HCT116 (cell line): ENCODE measurements around the gene VAPA. TPM values are rescaled to one million over a fixed set of nuclear protein-coding genes. Genes with fewer than 3 reads are reported as not detected.

Experiments used
- ATAC-seq: fragments of 200-7000 bp; cut with Tn5 transposase; 2 replicates; pipeline ENCODE4 v1.9.1; 2020; ENCODE audit warnings: mild to moderate bottlenecking, moderate library complexity
- BruUV-seq: library from RNA; stranded (reverse); fragments of 400-500 nt; replicated peaks from 2 replicates; lab custom pipeline; 2021; lab: Mats Ljungman, UMichigan
- CTCF ChIA-PET: fragments of 300-600 bp; sonication (Branson Sonifier 250); formaldehyde crosslinking; loops from one replicate; lab custom pipeline; 2021; ENCODE audit warnings: antibody characterized with exemption; lab: Charles Lee
- POLR2A ChIA-PET: fragments of 300-600, 350-600 bp; sonication (Branson Sonifier 250); formaldehyde crosslinking; loops from one replicate; lab custom pipeline; 2021; ENCODE audit warnings: antibody characterized with exemption; lab: Charles Lee
- RAD21 ChIA-PET, 2 experiments: fragments of 300-600 bp; sonication (Branson Sonifier 250); formaldehyde crosslinking; loops; one replicate each; lab custom pipeline; 2023; ENCODE audit warnings: low total read pairs in 2 of 2; ENCODE audit not compliant: uncharacterized antibody in 2 of 2, unreplicated experiment in 2 of 2, low non-redundant PET in 1 of 2; lab: Charles Lee
- DNase-seq: peaks from one replicate; pipeline ENCODE4 v3.0.0-alpha.2; 2010; ENCODE audit warnings: low read depth, low spot score
- H2AFZ ChIP-seq: fragments of 200-600 bp; shearing (Covaris generic), sonication (generic); 2 replicates; pipeline ENCODE4 v1.6.1; 2017; ENCODE audit warnings: low read depth, mixed run types, mixed read lengths, antibody characterized with exemption, low read length; ENCODE audit not compliant: poor library complexity, severe bottlenecking
- H3K27ac ChIP-seq: 2 replicates; pipeline ENCODE4 v1.5.1; 2012; ENCODE audit warnings: low read depth, low read length
- H3K27me3 ChIP-seq: fragments of 200-600 bp; sonication (generic); 2 replicates; pipeline ENCODE4 v1.6.1; 2016; ENCODE audit warnings: mixed run types, low read length, mixed read lengths; ENCODE audit not compliant: insufficient read depth
- H3K36me3 ChIP-seq, 2 experiments: fragments of 200-500 bp in 1 of 2; fragments of 200-600 bp in 1 of 2; sonication (Bioruptor generic) in 1 of 2; sonication (generic) in 1 of 2; 2 replicates each; pipeline versions ENCODE4 v1.5.1 to v1.6.1; 2014 to 2016; ENCODE audit warnings: low read length in 2 of 2, inconsistent platforms in 1 of 2, mixed read lengths in 1 of 2, mixed run types in 1 of 2; ENCODE audit not compliant: insufficient read depth in 2 of 2, control insufficient read depth in 1 of 2
- H3K4me1 ChIP-seq, 2 experiments: fragments of 200-600 bp in 1 of 2; sonication (generic) in 1 of 2; 2 replicates each; pipeline versions ENCODE4 v1.5.1 to v1.6.1; 2012 to 2017; ENCODE audit warnings: low read length in 2 of 2, inconsistent platforms in 1 of 2, mild to moderate bottlenecking in 1 of 2, mixed read lengths in 1 of 2, mixed run types in 1 of 2, moderate library complexity in 1 of 2; ENCODE audit not compliant: insufficient read depth in 2 of 2, control insufficient read depth in 1 of 2
- H3K4me2 ChIP-seq: fragments of 200-600 bp; sonication (generic); 2 replicates; pipeline ENCODE4 v1.6.1; 2017; ENCODE audit warnings: mixed run types, low read length, mixed read lengths
- H3K4me3 ChIP-seq, 2 experiments: fragments of 200-600 bp in 1 of 2; sonication (generic) in 1 of 2; replicated peaks in 1 of 2; 2 replicates each; pipeline ENCODE4 v1.5.1; 2011 to 2016; ENCODE audit warnings: low read length in 2 of 2, control low read depth in 1 of 2, low read depth in 1 of 2, mild to moderate bottlenecking in 1 of 2, mixed read lengths in 1 of 2, mixed run types in 1 of 2
- H3K79me2 ChIP-seq: fragments of 200-600 bp; sonication (generic); 2 replicates; pipeline ENCODE4 v1.6.1; 2017; ENCODE audit warnings: mild to moderate bottlenecking, mixed run types, low read length, moderate library complexity, mixed read lengths; ENCODE audit not compliant: insufficient read depth
- H3K9ac ChIP-seq: fragments of 200-600 bp; sonication (generic); 2 replicates; pipeline ENCODE4 v1.6.1; 2016; ENCODE audit warnings: low read length, mixed read lengths
- H3K9me2 ChIP-seq: fragments of 200-600 bp; sonication (generic), shearing (Covaris generic); 2 replicates; pipeline ENCODE4 v1.6.1; 2017; ENCODE audit warnings: mixed run types, mild to moderate bottlenecking, moderate library complexity; ENCODE audit not compliant: insufficient read depth
- H3K9me3 ChIP-seq, 2 experiments: fragments of 200-500 bp in 1 of 2; fragments of 200-600 bp in 1 of 2; sonication (Bioruptor generic) in 1 of 2; sonication (generic) in 1 of 2; 2 replicates each; pipeline ENCODE4 v1.6.1; 2014 to 2017; ENCODE audit warnings: low read length in 2 of 2, mixed read lengths in 2 of 2, inconsistent platforms in 1 of 2, low read depth in 1 of 2, mild to moderate bottlenecking in 1 of 2, mixed run types in 1 of 2, moderate library complexity in 1 of 2; ENCODE audit not compliant: control insufficient read depth in 1 of 2, insufficient read depth in 1 of 2
- H4K20me1 ChIP-seq: fragments of 200-600 bp; sonication (generic), shearing (Covaris generic); 2 replicates; pipeline ENCODE4 v1.6.1; 2017; ENCODE audit warnings: mixed run types, mild to moderate bottlenecking, moderate library complexity; ENCODE audit not compliant: insufficient read depth
- CBX3 ChIP-seq: IDR thresholded peaks from 2 replicates; pipeline ENCODE4 v1.6.1; 2012; ENCODE audit warnings: low read depth
- CEBPB ChIP-seq: IDR thresholded peaks from 2 replicates; pipeline ENCODE4 v1.6.1; 2012; ENCODE audit warnings: low read depth
- CTCF ChIP-seq, 3 experiments: fragments of 200-600 bp in 1 of 3; sonication (generic) in 1 of 3; IDR thresholded peaks in 2 of 3; conservative IDR thresholded peaks in 1 of 3; 2 replicates each; pipeline ENCODE4 v1.5.1; 2012 to 2017; ENCODE audit warnings: low read depth in 2 of 3, low read length in 2 of 3, antibody characterized with exemption in 1 of 3, borderline replicate concordance in 1 of 3, control low read depth in 1 of 3, mild to moderate bottlenecking in 1 of 3, mixed read lengths in 1 of 3, mixed run types in 1 of 3, moderate library complexity in 1 of 3; ENCODE audit not compliant: insufficient read depth in 1 of 3
- EGR1 ChIP-seq: IDR thresholded peaks from 2 replicates; pipeline ENCODE4 v1.6.1; 2012; ENCODE audit warnings: low read depth
- ELF1 ChIP-seq: IDR thresholded peaks from 2 replicates; pipeline ENCODE4 v1.6.1; 2012; ENCODE audit warnings: low read depth, borderline replicate concordance
- JUND ChIP-seq: IDR thresholded peaks from 2 replicates; pipeline ENCODE4 v1.6.1; 2012
- MAX ChIP-seq: IDR thresholded peaks from 2 replicates; pipeline ENCODE4 v1.6.1; 2012
- POLR2AphosphoS5 ChIP-seq: IDR thresholded peaks from 2 replicates; pipeline ENCODE4 v1.6.1; 2011; ENCODE audit warnings: mild to moderate bottlenecking, low read depth, low read length, moderate library complexity
- SIN3A ChIP-seq: IDR thresholded peaks from 2 replicates; pipeline ENCODE4 v1.6.1; 2012; ENCODE audit warnings: low read depth
- SP1 ChIP-seq: IDR thresholded peaks from 2 replicates; pipeline ENCODE4 v1.6.1; 2012; ENCODE audit warnings: low read depth
- TCF7L2 ChIP-seq: IDR thresholded peaks from 2 replicates; pipeline ENCODE4 v1.7.0; 2011; ENCODE audit warnings: borderline replicate concordance, inconsistent platforms; ENCODE audit not compliant: insufficient read depth, insufficient read length; ENCODE audit errors: extremely low read depth
- YY1 ChIP-seq: IDR thresholded peaks from 2 replicates; pipeline ENCODE4 v1.6.1; 2011; ENCODE audit warnings: low read length, low read depth, moderate library complexity, mild to moderate bottlenecking; ENCODE audit not compliant: insufficient replicate concordance; ENCODE audit errors: extremely low read depth
- ZBTB33 ChIP-seq: IDR thresholded peaks from 2 replicates; pipeline ENCODE4 v1.6.1; 2011; ENCODE audit warnings: mild to moderate bottlenecking, low read length, moderate library complexity; ENCODE audit not compliant: insufficient replicate concordance; ENCODE audit errors: extremely low read depth
- ZFX ChIP-seq: fragments of 450-650 bp; IDR thresholded peaks from 2 replicates; pipeline ENCODE4 v1.6.1; 2017
- intact Hi-C: fragments of 100-400 bp; cut with micrococcal nuclease; formaldehyde crosslinking; loops from 2 replicates; pipeline ENCODE4 v1.10.0; 2022
- total RNA-seq: library from RNA; stranded (reverse); gene quantifications from one replicate; pipeline ENCODE4 v1.2.1, GENCODE V29; 2021; ENCODE audit not compliant: unreplicated experiment

The VAPA gene
- total RNA-seq, 1 experiment from 2014 or later = 295 TPM

GRCh38 chr18:9992973-9993520 lies 79.2 kb downstream of the VAPA start:
- BruUV-seq = no TSS peak
- Histone ChIP-seq H2AFZ (no peak overlapping the region), H3K4me1 (no peaks in the 10 kb centered on the region), H3K27ac (no peak overlapping the region), H3K27me3 (peaks cover 30% of the 10 kb centered on the region), H3K4me2 (no peak overlapping the region), H3K9me2 (no peaks in the 10 kb centered on the region), H3K4me3 (no peak overlapping the region), H3K9me3 (no peaks in the 10 kb centered on the region), H4K20me1 (no peaks in the 10 kb centered on the region), H3K9ac (no peak overlapping the region), H3K79me2 (no peaks in the 10 kb centered on the region), H3K36me3 (no peaks in the 10 kb centered on the region)
- TF ChIP-seq EGR1 (no peak), ZFX (no peak), POLR2AphosphoS5 (no peak), ZBTB33 (no peak), CBX3 (no peak), TCF7L2 (no peak)
- POLR2A ChIA-PET = no interaction called here
- RAD21 ChIA-PET = no interaction called here
- no peak for DNase-seq
- CTCF ChIA-PET = no interaction called here
- ATAC-seq = no peak
- intact Hi-C loops = no loop called here

GRCh38 chr18:9993521-9994025 lies 79.8 kb downstream of the VAPA start:
- Histone ChIP-seq H3K9me3 (no peaks in the 10 kb centered on the region), H3K79me2 (no peaks in the 10 kb centered on the region), H3K27me3 (peaks cover 30% of the 10 kb centered on the region), H3K27ac (no peak overlapping the region), H4K20me1 (no peaks in the 10 kb centered on the region), H3K4me1 (no peaks in the 10 kb centered on the region), H3K36me3 (no peaks in the 10 kb centered on the region), H3K4me2 (no peak overlapping the region), H2AFZ (no peak overlapping the region), H3K9me2 (no peaks in the 10 kb centered on the region), H3K9ac (no peak overlapping the region), H3K4me3 (no peak overlapping the region)
- no TSS peak for BruUV-seq
- POLR2A ChIA-PET = no interaction called here
- intact Hi-C loops = no loop called here
- no peak for DNase-seq
- RAD21 ChIA-PET = no interaction called here
- ATAC-seq = no peak
- CTCF ChIA-PET = no interaction called here
- TF ChIP-seq MAX (no peak), CEBPB (no peak), SIN3A (no peak), EGR1 (no peak), YY1 (no peak), CTCF (IDR thresholded peaks at IDR 0.05 in 2 of 3, conservative IDR thresholded peaks at IDR 0.05 in 1 of 3; ENCODE audit: borderline replicate concordance in 1 of 3, insufficient read depth in 1 of 3, low read depth in 2 of 3, low read length in 2 of 3) (no peak), ZBTB33 (no peak), JUND (no peak), SP1 (no peak), ELF1 (no peak), POLR2AphosphoS5 (no peak)
